K562 (cell line): ENCODE results near the gene NOPCHAP1. TPM values are rescaled to one million over a fixed set of nuclear protein-coding genes. Genes with fewer than 3 reads are reported as not detected.

Experiments
- ASH1L ChIP-seq: fragments of 450-650 bp; IDR thresholded peaks from 2 replicates; pipeline ENCODE4 v1.6.1; 2018; ENCODE audit warnings: borderline replicate concordance, mild to moderate bottlenecking, low read depth; ENCODE audit not compliant: partially characterized antibody
- ATF1 ChIP-seq, 2 experiments: fragments of 450-650 bp in 1 of 2; IDR thresholded peaks; 2 replicates each; pipeline ENCODE4 v1.6.1; 2016; ENCODE audit warnings: missing compliant biosample characterization in 1 of 2, missing genetic modification characterization in 1 of 2
- CCAR2 ChIP-seq: fragments of 200-400 bp; formaldehyde crosslinking; IDR thresholded peaks from 2 replicates; pipeline ENCODE4 v1.6.1; 2017; ENCODE audit warnings: mild to moderate bottlenecking, low read depth, low read length
- CREB1 ChIP-seq, 2 experiments: sonication (generic) in 1 of 2; formaldehyde crosslinking in 1 of 2; IDR thresholded peaks; 2 replicates each; pipeline versions ENCODE4 v1.6.1 to v1.8.0; 2012 to 2022; ENCODE audit warnings: inconsistent platforms in 1 of 2, mild to moderate bottlenecking in 1 of 2, missing genetic modification reagents in 1 of 2, moderate library complexity in 1 of 2
- CSDE1 ChIP-seq, 2 experiments: fragments of 450-650 bp; IDR thresholded peaks; 2 replicates each; pipeline ENCODE4 v1.6.1; 2016; ENCODE audit warnings: mild to moderate bottlenecking in 1 of 2
- GTF2F1 ChIP-seq: IDR thresholded peaks from 2 replicates; pipeline ENCODE4 v1.6.1; 2011; ENCODE audit warnings: low read depth, low read length, improper control_type of control experiment
- JUND ChIP-seq, 2 experiments: IDR thresholded peaks; 2 replicates in 1 of 2; 3 replicates in 1 of 2; pipeline ENCODE4 v1.6.1; 2011; ENCODE audit warnings: borderline replicate concordance in 2 of 2, low read depth in 2 of 2, low read length in 2 of 2, improper control_type of control experiment in 1 of 2, missing biosample characterization in 1 of 2, missing genetic modification characterization in 1 of 2, missing genetic modification reagents in 1 of 2
- MCM3 ChIP-seq: fragments of 450-650 bp; IDR thresholded peaks from 2 replicates; pipeline ENCODE4 v1.6.1; 2016
- NKRF ChIP-seq: fragments of 450-650 bp; IDR thresholded peaks from 2 replicates; pipeline ENCODE4 v1.6.1; 2016; ENCODE audit warnings: borderline replicate concordance
- POLR2G ChIP-seq: fragments of 200-400 bp; formaldehyde crosslinking; IDR thresholded peaks from 2 replicates; pipeline ENCODE4 v1.6.1; 2017; ENCODE audit warnings: low read depth, mild to moderate bottlenecking, antibody characterized with exemption, low read length, moderate library complexity
- POLR3A ChIP-seq: IDR thresholded peaks from 2 replicates; pipeline ENCODE4 v1.6.1; 2011; ENCODE audit warnings: borderline replicate concordance, mild to moderate bottlenecking, moderate library complexity; ENCODE audit not compliant: insufficient read length, insufficient read depth; ENCODE audit errors: extremely low read depth
- PTTG1 ChIP-seq: fragments of 450-650 bp; IDR thresholded peaks from 2 replicates; pipeline ENCODE4 v1.6.1; 2016; ENCODE audit warnings: low read depth, mild to moderate bottlenecking, missing genetic modification characterization, missing compliant biosample characterization
- RBM22 ChIP-seq: fragments of 200-400 bp; formaldehyde crosslinking; IDR thresholded peaks from 2 replicates; pipeline ENCODE4 v1.6.1; 2018; ENCODE audit warnings: low read length, low read depth; ENCODE audit not compliant: poor library complexity, severe bottlenecking
- RNF2 ChIP-seq: sonication (generic); IDR thresholded peaks from 2 replicates; pipeline ENCODE4 v1.6.1; 2016
- SAFB2 ChIP-seq: fragments of 200-400 bp; formaldehyde crosslinking; IDR thresholded peaks from 2 replicates; pipeline ENCODE4 v1.6.1; 2018; ENCODE audit warnings: borderline replicate concordance, low read length, low read depth, moderate library complexity; ENCODE audit not compliant: severe bottlenecking
- SMARCC2 ChIP-seq: fragments of 450-650 bp; IDR thresholded peaks from 2 replicates; pipeline ENCODE4 v1.6.1; 2017; ENCODE audit warnings: antibody characterized with exemption, moderate library complexity, mild to moderate bottlenecking, low read depth
- TCF7L2 ChIP-seq: fragments of 150-350 bp; IDR thresholded peaks from 2 replicates; pipeline ENCODE4 v1.6.1; 2016; ENCODE audit warnings: low read depth, mild to moderate bottlenecking, low read length, moderate library complexity
- TCFL5 ChIP-seq: fragments of 250-450 bp; sonication (Bioruptor Pico); conservative IDR thresholded peaks from 2 replicates; pipeline ENCODE4 v1.6.1; 2021; ENCODE audit warnings: mild to moderate bottlenecking, moderate library complexity, matching md5 sums
- ZFPM2 ChIP-seq: fragments of 250-450 bp; sonication (Bioruptor Pico); IDR thresholded peaks from 2 replicates; pipeline ENCODE4 v1.5.1; 2022; ENCODE audit warnings: mild to moderate bottlenecking
- ZNF316 ChIP-seq: fragments of 450-650 bp; IDR thresholded peaks from 2 replicates; pipeline ENCODE4 v1.6.1; 2016
- ZNF780A ChIP-seq: fragments of 250-450 bp; sonication (Bioruptor Pico); IDR thresholded peaks from 2 replicates; pipeline ENCODE4 v1.5.0; 2021; ENCODE audit warnings: mild to moderate bottlenecking
- polyA plus RNA-seq, 8 experiments: library from polyadenylated mRNA; depleted of rRNA in 4 of 8; stranded (reverse) in 5 of 8; unstranded in 3 of 8; fragments of >200 nt; fragmentation: Nextera tagmentation in 2 of 8; fragmentation: Illumina TruSeq in 1 of 8; extraction: Ambion mirVana in 2 of 8; extraction: Trizol in 1 of 8; gene quantifications; 2 replicates each; pipeline versions ENCODE4 v1.2.1 to v1.2.3, GENCODE V29; 2011 to 2014; ENCODE audit warnings: inconsistent platforms in 1 of 8, missing spikeins in 1 of 8
- total RNA-seq, 7 experiments: library from RNA; depleted of rRNA in 6 of 7; stranded (reverse); fragments of >200 nt in 6 of 7; fragmentation: Illumina TruSeq in 2 of 7; extraction: Trizol in 2 of 7; gene quantifications; 2 replicates each; pipeline versions ENCODE4 v1.2.1 to v1.2.3, GENCODE V29; 2011 to 2021; ENCODE audit warnings: low replicate concordance in 1 of 7
- TF ChIP-seq, protein P1 (sequence below): fragments of 450-650 bp; formaldehyde crosslinking; IDR thresholded peaks from 2 replicates; pipeline ENCODE4 v1.4.0; 2020; ENCODE audit warnings: mild to moderate bottlenecking
- TF ChIP-seq, protein P2 (sequence below): fragments of 250-450 bp; sonication (Bioruptor Pico); IDR thresholded peaks from 2 replicates; pipeline ENCODE4 v1.5.0; 2020; ENCODE audit warnings: mild to moderate bottlenecking

The NOPCHAP1 gene
- total and polyA plus RNA-seq, 9 of the 15 experiments (the other 6 are each of a cell fraction or from before 2014, with no cell fraction given) = 19.4 to 108 (median 33.4) TPM

GRCh38 chr12:104958001-104958804, 27.9 kb upstream of the NOPCHAP1 start, which contains the start of gene SLC41A2 (continued):
- TF ChIP-seq TCFL5 (CRISPR knock-in tag) (no peak), TCF7L2 (no peak), RBM22 (no peak), ZNF780A (CRISPR knock-in tag) (no peak), CCAR2 (no peak), CREB1 (IDR thresholded peaks at IDR 0.05) (no peak), CREB1 (CRISPR knock-in tag; IDR thresholded peaks at IDR 0.05) (no peak; the same call in 1 of the 2 replicates), ZNF316 (peak; percentile 96), CSDE1 (IDR thresholded peaks at IDR 0.05) (no peak), RNF2 (no peak), ZFPM2 (CRISPR knock-in tag) (no peak), NKRF (peak; percentile 41; the same call in 1 of the 2 replicates), GTF2F1 (no peak), POLR3A (no peak), POLR2G (peak; percentile 51; the same call in 1 of the 2 replicates), JUND (IDR thresholded peaks at IDR 0.05; ENCODE audit: borderline replicate concordance, low read depth, low read length) (peak; percentile 80), JUND (tag; IDR thresholded peaks at IDR 0.05; ENCODE audit: borderline replicate concordance, low read depth, low read length) (peak; percentile 37; the same call in 1 of the 3 replicates), ASH1L (no peak), SMARCC2 (no peak), SAFB2 (no peak), MCM3 (no peak), PTTG1 (no peak), ATF1 (CRISPR knock-in tag; IDR thresholded peaks at IDR 0.05) (no peak), ATF1 (tag; IDR thresholded peaks at IDR 0.05) (no peak)
- TF ChIP-seq, protein P1, sequence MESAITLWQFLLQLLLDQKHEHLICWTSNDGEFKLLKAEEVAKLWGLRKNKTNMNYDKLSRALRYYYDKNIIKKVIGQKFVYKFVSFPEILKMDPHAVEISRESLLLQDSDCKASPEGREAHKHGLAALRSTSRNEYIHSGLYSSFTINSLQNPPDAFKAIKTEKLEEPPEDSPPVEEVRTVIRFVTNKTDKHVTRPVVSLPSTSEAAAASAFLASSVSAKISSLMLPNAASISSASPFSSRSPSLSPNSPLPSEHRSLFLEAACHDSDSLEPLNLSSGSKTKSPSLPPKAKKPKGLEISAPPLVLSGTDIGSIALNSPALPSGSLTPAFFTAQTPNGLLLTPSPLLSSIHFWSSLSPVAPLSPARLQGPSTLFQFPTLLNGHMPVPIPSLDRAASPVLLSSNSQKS (CRISPR knock-in tag) = no peak
- TF ChIP-seq, protein P2, sequence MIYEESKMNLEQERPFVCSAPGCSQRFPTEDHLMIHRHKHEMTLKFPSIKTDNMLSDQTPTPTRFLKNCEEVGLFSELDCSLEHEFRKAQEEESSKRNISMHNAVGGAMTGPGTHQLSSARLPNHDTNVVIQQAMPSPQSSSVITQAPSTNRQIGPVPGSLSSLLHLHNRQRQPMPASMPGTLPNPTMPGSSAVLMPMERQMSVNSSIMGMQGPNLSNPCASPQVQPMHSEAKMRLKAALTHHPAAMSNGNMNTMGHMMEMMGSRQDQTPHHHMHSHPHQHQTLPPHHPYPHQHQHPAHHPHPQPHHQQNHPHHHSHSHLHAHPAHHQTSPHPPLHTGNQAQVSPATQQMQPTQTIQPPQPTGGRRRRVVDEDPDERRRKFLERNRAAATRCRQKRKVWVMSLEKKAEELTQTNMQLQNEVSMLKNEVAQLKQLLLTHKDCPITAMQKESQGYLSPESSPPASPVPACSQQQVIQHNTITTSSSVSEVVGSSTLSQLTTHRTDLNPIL (CRISPR knock-in tag) = no peak
